PC-3 (cell line): ENCODE data around the gene KCNQ1.

Experiments
- EZH2 ChIP-seq: fragments of 300-600 bp; sonication (generic); IDR thresholded peaks from one replicate; pipeline ENCODE4 v1.6.1; 2017; ENCODE audit warnings: antibody characterized with exemption, mild to moderate bottlenecking, low read length; ENCODE audit not compliant: unreplicated experiment
- EZH2phosphoT487 ChIP-seq: fragments of 300-600 bp; sonication (generic); IDR thresholded peaks from 2 replicates; pipeline ENCODE4 v1.6.1; 2018; ENCODE audit warnings: mild to moderate bottlenecking, antibody characterized with exemption, low read length, borderline replicate concordance
- TF ChIP-seq, protein P1 (sequence below): fragments of 300-600 bp; sonication (generic); conservative IDR thresholded peaks from 2 replicates; pipeline ENCODE4 v1.5.1; 2017; ENCODE audit warnings: antibody characterized with exemption, low read depth, mild to moderate bottlenecking, low read length

DNA sequence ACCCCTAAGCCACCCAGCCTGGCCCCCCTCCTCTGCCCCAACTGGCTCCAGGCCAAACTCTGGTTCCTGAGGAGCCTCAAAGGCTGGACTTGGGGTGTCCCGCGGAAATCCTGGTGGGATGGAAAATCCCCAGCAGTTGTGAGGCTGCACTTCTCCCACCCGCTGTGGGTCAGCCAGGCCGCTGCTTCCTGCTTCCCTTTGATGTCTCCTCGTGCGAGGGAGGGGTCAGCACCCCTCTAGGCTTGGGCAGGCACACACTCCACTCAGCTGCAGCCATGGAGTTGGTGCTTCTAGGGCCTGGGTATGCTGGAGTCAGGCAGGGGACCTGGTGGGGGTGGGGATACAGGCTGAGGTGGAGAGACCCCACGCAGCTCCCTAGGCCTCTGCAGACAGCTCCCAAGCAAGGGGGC, 243.0 kb downstream of the KCNQ1 start:
- TF ChIP-seq, protein P1, sequence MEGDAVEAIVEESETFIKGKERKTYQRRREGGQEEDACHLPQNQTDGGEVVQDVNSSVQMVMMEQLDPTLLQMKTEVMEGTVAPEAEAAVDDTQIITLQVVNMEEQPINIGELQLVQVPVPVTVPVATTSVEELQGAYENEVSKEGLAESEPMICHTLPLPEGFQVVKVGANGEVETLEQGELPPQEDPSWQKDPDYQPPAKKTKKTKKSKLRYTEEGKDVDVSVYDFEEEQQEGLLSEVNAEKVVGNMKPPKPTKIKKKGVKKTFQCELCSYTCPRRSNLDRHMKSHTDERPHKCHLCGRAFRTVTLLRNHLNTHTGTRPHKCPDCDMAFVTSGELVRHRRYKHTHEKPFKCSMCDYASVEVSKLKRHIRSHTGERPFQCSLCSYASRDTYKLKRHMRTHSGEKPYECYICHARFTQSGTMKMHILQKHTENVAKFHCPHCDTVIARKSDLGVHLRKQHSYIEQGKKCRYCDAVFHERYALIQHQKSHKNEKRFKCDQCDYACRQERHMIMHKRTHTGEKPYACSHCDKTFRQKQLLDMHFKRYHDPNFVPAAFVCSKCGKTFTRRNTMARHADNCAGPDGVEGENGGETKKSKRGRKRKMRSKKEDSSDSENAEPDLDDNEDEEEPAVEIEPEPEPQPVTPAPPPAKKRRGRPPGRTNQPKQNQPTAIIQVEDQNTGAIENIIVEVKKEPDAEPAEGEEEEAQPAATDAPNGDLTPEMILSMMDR, result no peak
- TF ChIP-seq EZH2, result no peak
- no peak for TF ChIP-seq EZH2phosphoT487
